ENCODE measurements around the gene HOXB6.

The HOXB6 gene

DNA sequence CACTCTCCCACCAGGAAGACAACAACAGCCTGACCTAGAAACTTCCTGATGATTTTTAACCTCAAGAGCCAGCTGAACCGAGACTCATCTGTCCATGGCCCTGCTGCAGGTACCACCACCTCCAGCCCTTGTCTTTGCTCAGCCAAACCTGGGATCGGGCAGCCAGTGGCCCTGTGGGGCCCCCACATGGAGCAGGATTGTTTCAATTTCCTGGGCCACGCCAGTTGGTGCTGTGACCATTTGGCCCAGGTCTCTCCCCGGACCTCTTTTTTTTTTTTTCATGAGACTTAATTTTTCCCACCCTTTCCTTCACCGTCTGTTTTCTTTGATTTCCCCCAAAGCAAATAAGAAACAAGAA, 51.6 kb downstream of the HOXB6 start:
- DNase-seq (ENCODE audit: low read depth in 2 of 2) = no peak

DNA sequence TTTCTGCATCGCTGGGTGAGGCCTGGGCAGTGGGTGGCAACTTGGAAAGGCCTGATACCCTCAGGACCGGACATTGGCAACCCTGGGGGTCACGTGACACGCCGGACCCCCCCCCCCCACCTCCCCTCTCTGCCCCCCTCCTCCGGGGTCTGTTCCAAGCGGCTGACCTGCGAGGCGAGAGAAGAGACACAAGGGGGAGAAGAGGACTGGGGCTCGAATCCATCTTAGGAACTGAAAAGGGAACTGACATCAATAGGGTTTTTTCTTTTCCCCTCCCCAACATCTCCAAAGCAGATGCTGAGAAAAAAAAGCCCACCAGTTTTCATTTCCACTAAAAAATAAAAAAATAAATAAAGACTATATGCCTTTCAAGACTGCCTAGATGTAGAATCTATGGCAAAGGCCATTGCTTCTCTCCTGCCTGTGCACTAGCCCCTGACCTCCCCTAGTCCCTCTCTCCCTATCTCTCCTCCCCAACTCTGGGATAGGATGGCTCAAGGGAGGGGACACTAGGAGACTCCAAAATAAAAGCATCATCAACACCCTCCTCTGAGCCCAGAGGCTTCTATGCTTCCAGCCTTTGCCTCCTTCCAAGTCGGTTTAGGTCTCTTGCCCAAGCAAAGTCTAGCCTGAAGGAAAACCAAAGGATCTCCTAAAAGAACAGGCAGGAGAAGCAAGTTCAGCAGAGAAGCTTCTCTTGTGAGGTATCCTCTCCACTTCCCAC, 52.2 kb downstream of the HOXB6 start:
- no peak for DNase-seq (ENCODE audit: low read depth in 2 of 2)

DNA sequence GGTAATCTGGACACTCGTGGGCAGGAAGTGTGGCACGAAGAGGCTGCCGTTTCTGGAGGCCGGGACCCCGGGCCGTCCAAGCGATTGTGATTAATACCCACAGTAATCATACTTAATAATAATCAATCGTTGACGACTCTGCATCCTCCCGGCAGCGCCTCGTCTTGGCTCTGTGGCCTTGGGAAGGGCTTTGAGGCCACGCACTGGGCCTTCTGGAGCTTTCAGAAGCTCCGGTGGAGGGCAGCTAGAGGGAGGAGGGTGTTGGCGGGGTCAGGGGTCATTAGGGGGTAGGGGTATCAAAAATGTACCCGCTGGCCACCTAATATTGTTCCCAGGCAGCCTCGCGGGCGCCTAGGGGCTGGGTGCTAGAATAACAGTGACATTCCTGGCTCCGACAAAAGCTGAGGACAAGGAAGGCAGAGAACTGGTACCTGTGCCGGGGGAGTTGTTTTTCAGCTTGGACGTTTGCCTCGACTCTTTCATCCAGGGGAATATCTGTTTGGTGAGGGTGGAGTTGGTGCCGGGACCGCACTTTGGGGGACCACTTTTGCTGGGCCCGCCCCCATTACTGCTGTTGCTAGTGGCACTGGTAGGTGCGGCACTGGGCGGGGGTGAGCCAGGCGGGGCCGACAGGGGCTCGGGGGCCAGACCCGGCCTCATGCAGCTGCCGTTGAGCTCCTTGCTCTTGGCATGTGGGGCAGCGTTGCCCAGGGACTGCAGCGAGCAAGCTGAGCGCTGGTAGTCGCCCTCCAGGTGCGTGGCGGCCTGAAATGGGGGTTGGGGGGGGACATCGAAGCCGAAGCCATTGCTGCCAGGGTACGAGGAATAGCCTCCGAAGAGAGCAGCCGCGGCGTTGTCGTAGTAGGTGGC, 53.0 kb downstream of the HOXB6 start:
- DNase-seq (ENCODE audit: low read depth in 2 of 2) = no peak

DNA sequence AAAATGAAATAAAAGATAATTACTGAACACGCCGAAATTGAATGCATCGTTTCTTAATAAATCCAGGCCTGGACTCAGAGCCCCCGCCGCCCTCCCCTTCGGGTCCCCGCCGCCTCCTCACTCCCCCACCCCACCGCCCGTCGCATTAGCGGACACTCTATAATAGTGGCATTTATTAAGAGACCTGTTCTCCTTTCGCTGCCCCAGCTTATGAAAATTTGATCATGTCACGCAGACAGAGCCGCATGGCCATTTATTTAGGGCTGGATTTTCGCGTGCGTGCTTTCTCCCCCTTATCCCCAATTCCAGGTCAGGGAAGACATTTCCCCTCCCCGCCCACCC, 53.6 kb downstream of the HOXB6 start:
- no peak for DNase-seq (ENCODE audit: low read depth in 2 of 2)

DNA sequence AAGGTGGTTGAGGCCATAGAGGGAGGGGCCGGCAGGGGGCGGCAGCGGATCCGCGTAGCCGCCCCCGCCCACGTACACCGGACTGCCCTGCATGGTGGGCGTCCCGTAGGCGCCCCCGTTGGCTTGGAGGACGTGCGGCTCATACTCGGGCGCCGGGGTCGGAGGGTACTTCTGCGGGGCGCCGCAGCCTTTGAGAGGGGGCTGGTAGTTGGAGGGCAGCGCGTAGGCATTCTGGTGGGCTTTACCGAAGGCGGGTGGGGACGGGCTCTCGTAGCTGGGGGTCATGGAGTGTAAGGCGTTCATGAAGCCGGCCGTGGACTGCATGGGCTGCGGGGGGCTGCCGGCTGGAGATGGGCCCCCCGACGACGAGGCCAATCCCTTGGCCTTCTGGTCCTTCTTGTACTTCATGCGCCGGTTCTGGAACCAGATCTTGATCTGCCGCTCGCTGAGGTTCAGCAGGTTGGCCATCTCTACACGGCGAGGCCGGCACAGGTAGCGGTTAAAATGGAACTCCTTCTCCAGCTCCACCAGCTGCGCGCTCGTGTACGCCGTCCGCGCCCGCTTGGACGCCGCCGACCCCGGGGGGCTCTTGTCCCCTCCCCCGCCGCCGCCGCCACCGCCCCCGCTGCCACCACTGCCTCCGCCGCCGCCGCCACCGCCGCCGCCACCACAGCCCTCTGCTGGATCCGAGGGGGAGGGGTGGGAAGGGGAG, 54.1 kb downstream of the HOXB6 start:
- no peak for DNase-seq (ENCODE audit: low read depth in 2 of 2)

DNA sequence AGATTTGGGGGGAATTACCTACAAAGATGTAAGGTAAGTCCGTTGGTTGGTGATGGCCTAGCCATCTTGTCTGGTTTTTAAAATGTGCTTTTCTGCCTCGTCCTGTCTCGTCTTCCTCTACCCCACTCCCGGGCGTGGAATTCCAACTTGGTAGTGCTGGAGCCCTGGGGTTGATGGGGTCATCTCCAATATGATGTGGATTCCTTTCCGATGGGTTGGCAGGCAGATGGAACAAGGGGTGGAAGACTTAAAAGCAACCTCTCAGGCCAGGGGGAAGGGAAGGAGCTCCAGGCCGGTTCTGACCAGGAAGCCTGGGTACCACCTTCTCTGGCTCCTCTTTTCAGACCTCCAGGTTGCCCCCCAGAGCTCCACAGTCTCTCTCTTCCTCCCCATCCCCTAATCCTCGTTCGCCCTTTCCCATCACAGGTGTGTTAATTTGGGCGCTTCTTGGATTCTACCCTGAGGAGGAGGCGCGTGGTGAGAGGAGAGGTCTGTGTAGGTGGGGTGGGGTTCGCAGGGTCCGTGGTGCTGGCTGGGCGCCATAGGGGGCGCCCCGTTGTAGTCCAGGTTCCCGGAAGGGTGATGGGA, 54.8 kb downstream of the HOXB6 start:
- no peak for DNase-seq (ENCODE audit: low read depth in 2 of 2)

DNA sequence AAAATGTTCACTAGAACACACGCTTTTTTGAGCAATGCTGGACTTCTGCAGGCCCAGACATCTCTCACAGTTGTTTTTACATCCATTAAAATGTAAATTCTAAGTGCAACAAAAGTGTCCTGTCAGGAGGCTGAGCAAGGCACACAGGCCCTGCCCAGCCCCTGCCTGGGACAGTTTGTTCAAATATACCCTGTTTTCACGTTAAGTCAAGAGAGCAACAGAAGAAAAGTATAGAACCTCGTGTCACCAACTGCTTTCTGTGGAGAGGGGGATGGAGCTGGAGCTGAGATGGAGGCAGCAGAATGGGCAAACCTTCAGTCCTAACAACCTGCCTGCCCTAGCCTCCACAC, 55.5 kb downstream of the HOXB6 start:
- DNase-seq (ENCODE audit: low read depth in 2 of 2) = no peak

DNA sequence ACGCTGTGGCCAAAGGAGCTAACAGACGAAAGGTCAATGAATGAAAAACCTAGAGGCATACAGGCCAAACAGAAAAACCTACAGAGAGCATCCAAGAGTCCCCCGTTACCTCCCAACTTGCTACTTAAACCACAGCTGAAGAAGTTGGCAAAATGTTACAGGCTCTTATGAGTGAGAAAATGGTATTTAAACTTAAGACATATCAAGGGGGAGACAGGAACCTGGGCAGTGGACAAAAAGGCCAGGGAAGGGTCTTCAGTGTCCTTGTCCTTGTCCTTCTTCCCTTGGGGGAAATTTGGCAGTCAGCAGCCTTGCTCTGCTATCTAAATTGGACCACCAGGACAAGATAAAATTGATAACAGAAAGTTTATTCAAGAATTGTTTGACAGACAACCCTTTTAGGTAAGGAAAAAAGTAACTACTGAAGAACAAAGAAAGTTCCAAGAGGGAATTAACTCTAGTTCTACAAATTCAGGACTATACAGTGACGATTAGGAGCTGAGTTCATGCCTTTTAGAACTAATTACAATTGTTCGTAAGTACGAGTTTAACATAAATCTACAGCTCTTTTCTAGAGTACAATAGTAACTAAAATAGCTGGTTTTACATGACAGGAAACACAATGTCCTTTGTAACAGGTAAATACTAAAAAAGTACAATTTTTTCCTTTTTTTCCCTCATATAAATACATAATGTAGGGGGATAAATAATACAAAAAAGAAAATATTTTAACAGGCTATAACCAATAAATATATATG, 56.1 kb downstream of the HOXB6 start:
- DNase-seq (ENCODE audit: low read depth in 2 of 2) = no peak

DNA sequence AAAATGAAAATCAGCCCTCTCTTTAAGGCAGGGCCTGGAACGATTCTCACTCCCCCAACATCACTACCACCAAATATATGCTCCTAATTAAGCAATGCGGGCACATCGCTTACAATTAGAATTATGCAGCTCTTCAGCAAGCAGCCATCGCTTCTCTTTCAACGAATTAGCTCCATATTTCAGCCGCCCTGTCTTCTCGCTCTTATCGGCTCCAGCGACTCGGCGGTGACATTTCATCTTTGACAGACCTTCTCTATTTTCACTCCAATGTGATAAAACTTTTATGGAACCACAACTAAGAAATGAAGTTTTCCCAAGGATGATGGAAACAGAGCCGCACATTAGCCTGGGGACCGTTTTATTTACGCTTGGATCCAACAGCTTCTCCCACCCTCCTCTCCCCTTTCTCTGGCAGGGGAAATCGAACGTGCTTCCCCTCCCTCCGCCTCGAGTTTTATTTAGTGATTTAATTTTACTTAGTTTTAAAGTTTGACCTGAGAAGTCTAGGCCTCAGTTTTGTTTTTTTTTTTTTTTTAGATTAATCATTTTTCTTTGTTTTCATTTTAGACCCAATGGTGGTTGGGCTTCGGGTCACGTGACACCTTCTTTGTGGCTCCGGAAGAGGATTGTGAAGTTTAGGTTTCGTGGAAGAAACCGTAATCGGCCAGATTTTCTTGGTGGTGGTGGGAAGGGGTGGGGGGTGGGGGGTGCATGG, 56.8 kb downstream of the HOXB6 start:
- no peak for DNase-seq (ENCODE audit: low read depth in 2 of 2)

DNA sequence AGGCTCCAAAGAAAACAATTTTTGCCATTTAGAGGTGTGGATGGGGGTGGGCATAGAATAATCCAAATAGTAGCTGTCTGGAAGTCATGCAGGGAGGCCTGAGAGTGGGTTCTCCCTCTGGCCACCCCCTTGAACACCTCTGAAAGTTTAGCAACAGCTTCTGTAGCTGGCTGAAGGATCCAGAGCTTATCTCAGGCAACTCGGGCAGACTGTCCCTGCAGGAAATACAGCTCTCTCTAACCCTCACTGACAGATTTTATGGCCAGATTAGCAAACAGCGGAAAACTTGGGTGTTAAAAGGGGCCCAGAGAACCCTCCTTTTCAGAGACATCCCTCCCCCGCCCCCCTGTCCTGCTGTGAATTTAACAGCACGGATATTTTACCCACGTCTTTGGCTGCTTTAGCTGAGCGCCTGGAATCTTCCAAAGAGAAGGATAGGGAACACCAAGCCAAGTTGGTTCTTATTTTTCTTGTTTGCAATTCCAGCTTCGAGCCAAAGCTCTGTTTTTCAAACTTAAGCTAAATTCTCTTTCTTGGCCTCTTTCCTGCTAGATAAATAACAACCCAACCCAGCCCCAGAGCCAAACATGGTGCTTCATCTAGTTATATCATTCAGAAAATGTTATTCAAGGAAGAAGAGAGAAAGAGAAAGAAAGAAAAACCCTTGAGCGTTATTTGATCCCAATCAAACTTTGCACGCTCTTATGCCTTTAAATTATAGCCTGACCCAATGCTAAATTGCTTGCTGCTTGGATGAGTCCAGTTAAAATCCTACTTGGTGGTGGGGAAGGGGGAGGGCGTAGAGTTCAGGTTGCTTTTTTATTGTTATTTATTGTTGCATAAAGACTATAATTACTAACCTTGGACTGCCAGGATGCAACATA, 57.6 kb downstream of the HOXB6 start:
- no peak for DNase-seq (ENCODE audit: low read depth in 2 of 2)

DNA sequence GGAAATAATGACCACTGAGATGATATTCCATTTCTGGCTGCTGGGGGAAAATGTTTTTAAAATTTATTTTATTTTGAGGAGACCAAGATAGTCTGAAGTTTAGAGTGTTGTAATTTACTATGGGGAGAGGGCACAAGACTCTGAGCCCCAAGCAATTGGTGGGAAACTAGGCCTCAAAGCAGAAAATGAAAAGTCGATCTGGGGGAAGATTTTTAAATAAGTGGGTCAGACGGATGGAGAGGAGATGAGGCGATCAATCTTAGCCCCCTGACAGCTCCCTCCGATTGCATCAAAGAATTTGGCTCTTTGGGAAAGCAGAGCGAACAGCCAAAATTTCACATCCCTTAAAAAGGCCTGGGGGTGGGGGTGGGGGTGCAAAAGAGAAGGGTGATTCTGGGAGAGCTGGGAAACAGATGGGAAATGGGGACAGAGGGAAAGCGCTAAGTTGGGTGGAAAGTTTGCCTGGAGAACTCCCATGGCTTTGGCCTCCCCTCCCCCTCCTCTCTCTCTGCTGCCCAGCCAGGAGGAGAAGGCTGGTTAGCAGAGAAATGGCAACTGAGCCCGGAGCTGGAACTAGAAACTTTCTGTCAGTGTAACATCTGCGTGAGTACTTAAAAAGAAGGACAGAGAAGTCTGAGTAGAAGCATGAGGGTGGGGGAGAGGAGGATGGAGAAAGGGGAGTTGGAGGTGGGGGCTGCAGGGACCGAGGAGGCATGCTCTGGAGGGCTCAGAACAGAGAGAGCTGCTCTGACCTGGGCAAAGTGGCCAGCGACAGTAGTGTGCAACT, 58.5 kb downstream of the HOXB6 start:
- DNase-seq (ENCODE audit: low read depth in 2 of 2) = no peak

Measured in stimulated activated CD8-positive, alpha-beta memory T cell treated with anti-CD3 and anti-CD28 coated beads, Interleukin-2, amount 100 ng/mL, for 48 hours (primary cell).